RCC 7860 (cell line): ENCODE data around the gene STYXL2.

ENCODE experiments used
- DNase-seq: peaks from one replicate; pipeline ENCODE4 v3.0.0-alpha.2; 2015; ENCODE audit warnings: low spot score
- FAIRE-seq: peaks from 2 replicates; lab custom pipeline; 2012; peaks lifted over from hg19 to GRCh38; lab: Jason Lieb, UNC

The STYXL2 gene

DNA sequence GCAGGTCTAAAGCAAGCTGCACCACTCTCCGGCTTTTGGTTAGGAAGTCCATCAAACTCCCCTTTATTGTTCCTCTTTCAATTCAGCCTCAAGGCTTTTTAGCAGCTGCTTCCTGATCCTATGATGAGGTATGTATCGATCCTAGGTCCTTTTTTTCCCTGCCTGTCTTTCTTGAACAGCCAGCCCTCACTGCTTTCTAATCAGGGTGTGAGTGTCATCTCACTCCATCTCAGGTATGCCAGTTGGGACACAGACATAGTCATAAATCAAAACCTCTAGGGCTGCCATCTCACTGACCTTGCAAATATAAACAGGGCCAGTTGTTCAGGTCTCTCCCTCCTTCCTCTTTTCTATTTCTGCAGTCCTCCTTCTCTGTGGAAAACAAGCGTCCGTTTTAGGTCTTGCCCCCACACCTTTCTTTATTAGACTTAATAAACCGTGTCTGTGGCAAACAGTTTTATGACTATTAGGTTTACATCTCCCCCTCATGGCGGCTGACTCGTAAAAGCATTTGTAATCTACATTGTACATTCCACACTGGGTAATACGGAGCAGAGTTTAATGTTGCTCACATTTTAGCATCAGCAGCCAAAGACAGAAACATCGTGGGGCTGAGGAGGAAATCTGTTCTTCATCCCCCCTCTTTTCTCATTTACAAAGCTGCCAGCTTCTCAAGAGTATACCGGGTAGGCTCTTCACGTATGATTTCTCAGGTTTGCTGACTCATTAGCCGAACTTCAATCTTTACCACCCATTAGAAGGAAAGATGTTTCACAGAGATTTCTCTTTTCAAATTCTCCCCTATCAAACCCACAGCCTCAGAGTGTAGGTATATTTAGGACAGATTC lies 11.6 kb downstream of the STYXL2 start:
- DNase-seq (no peak), FAIRE-seq (no peak)

DNA sequence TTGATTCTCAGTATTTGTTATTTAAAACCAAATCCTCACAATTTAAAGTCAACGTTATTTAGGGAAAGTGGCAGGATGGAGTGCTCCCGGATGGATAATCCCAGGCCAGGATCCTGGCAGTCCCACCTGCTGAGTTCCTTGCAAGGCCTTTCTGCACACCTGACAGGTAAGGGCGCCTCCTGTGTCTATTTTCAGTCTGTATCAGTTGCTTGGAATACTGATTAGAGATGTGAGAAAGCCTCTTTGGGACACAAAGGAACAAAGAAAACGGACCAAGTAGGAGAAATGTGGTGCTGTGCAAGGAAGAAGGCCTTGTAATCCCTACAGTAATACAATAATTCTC lies 12.2 kb downstream of the STYXL2 start:
- DNase-seq = no peak
- no peak for FAIRE-seq

DNA sequence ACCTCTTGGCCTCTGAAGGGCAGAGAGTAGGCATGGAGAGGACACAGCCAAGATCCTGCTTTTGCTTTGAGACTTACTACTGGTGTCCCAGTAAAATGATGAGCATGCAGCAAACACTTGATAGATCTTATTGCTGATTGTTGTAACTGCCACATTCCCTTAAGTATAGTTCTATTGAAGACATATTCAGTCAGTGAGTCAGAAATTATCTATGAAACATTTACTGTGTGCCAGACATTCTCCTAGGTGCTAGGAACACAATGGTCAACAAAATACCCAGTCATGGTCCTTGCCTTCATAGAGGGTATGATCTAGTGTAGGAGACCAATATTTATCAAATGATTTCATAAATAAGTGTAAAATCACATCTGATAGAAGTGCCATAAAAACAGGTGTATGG lies 13.6 kb downstream of the STYXL2 start:
- peak; percentile 54 for DNase-seq
- no peak for FAIRE-seq

DNA sequence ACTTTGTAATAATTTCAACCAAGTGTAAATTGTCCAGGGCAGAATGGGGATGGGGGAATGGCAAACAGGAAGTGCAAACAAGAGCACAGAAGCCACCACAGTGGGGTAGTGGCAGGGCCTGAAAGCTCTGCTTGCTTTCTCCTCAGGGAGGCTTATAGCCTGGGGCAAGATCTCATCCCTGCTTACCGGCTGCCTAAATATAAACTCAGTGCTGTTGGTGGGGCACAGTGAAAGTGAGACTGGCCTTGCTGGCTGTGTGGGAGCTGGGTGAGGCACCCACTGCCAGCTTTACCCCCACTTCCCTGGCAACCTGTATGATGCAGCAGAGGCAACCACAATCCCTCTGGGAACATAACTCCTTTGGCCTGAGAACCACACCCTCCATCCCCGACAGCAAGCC lies 15.2 kb downstream of the STYXL2 start:
- DNase-seq (no peak), FAIRE-seq (no peak)

DNA sequence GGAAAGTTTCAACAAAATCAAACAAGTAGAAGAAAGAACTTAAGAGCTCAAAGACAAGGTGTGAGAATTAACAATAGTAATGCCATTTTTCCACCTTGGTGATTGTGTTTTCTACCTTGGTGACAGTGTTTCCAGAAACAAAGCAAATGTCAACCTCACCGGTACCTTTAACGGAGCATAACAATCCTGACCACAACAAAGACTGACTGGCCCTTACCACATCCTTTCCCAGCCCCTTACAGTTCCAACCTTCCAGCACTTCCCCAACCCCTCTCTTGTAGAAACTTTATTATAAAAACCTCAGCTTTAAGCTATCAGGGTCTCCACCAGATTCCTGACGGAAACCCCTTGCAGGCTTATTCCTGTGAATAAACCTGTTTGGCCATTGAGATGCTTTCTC lies 16.7 kb downstream of the STYXL2 start:
- FAIRE-seq (no peak), DNase-seq (peak; percentile 50)

DNA sequence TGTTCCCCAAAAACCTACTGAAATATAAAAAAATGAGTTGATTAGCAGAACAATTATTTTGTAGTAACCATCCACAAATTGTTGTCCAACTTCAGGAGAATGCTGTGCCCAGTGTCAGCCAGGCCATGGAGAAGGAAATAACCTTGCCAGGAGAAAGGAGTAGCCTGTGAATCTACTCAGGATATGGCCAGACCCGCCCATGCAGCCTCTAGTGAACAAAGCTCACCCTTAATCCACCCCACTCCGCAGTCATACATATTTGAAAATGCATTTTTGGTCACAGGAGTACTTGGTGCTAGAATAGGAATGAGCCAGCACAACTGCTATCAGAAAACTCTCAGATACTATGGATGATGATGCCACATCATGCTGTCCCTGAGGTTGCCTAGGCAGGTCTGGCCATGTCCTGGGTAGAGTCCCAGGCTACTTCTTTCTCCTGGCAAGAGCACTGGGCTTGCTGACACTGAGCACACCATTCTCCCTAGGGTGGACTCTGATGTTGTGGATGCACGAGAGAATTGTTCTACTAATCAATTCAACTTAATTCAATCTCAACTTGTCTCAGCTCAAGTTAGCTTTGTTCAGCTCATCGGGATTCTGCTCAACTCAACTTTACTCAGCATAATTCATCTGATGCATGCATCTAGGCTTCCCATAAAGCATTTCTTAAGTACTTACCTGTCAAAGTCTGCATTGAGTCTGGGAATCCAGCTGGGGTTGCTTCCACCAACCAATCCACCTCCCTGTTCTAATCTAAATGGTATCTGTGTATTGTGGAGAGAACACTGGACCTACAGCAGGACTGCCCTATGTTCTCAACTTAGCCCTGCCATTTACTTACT lies 18.2 kb downstream of the STYXL2 start:
- DNase-seq (no peak), FAIRE-seq (no peak)

DNA sequence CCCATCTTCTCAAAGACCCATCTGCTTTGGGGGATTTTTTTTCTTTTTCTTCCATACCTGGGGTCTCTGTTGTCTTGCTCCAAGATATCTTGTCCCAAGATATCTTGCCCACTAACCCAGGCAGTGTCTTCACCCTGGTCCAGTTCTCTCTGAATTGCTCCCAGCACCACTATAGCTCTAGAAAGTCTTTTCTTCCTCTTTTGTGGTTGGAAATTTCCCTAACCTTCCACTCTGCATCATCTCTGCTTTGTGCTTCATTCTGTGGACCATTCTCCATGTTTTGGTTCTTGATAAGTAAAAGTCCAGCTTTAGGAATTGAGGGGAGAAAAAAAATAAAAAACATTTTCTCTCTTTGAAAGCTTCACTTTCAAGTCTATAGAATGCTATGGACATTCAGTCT lies 20.9 kb downstream of the STYXL2 start:
- DNase-seq = no peak

DNA sequence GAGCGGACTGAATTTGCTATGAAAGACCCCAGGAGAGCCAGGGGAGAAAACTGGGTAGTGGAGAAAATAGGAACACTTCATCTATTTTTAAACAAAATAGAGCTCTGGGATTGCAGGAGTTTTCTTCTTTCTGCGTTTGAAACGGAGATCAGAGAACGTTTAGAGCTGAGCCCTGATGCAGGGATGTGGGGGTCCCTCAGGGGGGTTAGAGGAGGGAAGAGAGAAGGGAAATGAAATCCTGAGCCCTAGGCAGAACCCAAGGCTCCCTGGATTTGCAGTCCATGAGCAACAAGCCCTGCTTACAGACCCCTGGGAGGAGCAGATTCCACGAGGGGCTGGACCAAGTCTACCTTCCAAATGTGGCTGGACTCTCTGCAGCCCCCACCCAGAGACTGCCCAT lies 21.8 kb downstream of the STYXL2 start:
- FAIRE-seq = no peak
- no peak for DNase-seq

More for the DNA sequence above, 20.9 kb downstream of the STYXL2 start:
- FAIRE-seq = no peak

DNA sequence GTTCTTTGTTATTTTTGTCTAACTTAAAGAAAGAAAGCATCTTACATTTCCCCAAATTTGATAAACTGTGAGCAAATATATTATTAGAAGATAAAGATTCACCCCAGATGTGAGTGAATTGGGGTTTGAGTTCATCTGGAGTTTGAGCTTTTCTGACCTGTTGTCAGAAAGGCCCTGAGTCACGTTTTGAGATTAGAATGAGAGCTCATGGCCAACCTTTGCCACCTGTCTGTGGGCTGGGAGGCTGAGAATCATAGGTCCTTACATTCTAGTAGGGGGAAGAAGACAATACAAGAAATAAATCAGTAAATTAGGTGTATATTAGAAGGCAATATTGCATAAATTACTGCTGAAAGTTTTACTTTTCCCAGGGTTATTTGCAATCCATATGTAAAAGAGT lies 22.3 kb downstream of the STYXL2 start:
- no peak for DNase-seq
- FAIRE-seq = no peak

DNA sequence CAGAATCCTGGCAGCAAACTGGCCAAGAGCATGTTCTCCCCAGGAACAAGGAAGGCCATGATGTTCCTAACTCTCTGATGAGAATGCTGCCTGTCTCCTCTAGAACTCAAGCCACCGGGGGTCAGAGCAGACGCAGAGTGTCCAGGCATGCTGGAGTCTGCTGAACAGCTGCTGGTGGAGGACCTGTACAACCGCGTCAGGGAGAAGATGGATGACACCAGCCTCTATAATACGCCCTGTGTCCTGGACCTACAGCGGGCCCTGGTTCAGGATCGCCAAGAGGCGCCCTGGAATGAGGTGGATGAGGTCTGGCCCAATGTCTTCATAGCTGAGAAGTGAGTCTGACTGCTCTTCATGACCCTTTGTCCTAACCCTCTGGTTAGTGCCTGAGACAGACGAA lies 23.4 kb downstream of the STYXL2 start:
- no peak for DNase-seq
- no peak for FAIRE-seq

DNA sequence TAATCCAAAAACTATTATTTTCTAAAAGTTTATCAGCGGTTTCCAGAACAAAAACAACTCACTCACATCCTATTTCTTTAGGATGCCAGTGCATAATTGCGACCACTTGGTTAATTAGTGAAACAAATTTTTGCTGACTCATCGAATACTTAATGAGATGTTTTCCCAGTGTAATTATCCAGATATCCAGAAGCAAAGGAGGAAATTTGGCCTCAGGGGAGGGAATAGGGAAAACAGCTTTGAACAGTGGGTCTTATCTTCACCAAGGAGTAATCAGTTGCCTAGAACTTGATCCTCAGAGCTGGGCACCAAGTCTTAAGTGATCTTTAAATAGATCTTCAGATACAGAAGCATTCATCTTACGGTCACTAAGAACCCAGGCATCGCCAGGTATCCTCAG lies 24.3 kb downstream of the STYXL2 start:
- DNase-seq (no peak), FAIRE-seq (no peak)

DNA sequence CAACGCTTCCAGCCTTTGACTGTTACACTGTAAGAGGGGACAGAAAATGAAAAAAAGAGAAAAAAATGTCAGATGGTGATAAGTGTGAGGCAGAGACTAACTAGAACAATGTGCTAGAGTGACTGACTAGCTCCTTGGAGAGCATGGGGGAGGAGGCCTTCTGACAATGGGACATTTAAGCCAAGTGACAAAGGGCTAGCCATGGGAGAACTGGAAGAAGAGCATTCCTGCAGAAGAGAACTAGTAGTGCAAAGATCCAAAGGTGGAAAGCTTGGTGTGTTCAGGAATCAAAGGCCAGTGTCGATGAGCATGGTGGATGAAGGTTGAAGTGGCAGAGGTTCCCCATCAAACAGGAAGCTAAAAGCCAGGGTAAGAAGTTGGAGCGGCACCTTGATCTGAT lies 25.8 kb downstream of the STYXL2 start:
- FAIRE-seq (no peak), DNase-seq (no peak)

DNA sequence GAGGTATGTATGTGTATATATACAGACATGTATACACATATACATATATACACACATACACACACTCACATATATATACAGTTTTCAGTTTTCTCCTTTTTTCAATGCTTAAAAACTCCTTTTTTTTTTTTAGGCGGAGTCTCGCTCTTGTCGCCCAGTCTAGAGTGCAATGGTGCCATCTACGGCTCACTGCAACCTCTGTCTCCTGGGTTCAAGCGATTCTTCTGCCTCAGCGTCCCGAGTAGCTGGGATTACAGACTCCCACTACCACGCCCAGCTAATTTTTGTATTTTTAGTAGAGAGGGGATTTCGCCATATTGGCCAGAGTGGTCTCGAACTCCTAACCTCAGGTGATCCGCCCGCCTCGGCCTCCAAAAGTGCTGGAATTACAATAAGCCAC lies 27.0 kb downstream of the STYXL2 start:
- DNase-seq (no peak), FAIRE-seq (no peak)

DNA sequence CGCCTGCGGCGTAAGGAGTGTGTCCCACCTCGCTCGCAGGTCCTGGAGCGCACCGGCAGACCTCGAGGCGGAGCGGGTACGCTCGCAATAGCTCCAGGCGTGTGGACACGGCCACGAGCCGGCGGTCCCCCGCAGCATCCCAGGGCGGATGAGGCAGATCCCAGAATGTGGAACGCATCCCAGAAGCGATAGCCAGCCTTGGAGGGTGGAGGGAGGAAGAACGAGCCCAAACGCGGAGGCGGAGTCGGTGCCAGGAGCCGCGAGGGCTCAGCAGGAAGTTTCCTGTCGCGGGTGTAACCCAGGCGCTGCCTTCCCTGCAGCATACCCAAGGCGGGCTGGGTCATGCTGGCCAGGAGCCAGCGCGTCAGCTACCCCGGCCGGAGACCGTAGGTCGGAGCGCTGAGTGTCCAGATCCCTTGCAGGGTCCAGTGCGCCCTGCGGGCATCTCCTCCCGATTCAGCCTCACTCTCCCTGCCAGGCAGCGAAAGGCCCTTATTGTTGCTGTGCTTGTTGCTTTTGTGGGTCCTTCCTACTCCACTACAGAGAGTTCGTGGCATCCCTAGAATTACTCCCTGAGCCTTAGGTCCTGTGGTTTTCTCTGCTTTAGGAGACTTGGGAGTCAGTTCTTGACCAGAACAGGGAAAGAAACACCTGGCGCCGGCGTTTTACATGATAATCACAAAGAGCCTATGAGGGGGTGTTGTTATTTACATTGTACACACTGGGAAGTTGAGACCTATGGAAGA lies 27.7 kb downstream of the STYXL2 start:
- DNase-seq (no peak), FAIRE-seq (no peak)

DNA sequence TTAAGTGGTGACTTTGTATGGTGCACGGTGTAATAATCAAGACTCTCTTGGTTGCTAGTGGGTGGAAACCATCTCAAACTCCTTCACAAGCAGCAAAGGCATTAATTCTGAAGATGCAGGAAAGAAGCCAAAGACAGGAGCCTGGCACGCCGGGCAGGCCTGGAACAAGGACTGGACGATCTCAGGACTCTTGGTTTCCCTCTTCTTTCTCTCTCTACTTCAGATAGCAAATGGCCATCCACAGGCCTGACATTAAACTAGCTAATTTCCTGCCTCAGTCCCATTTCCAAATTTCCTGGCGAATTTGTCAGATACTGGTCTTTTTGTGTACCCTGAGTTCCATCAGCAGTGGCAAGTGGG lies 28.2 kb downstream of the STYXL2 start:
- FAIRE-seq (no peak), DNase-seq (no peak)

DNA sequence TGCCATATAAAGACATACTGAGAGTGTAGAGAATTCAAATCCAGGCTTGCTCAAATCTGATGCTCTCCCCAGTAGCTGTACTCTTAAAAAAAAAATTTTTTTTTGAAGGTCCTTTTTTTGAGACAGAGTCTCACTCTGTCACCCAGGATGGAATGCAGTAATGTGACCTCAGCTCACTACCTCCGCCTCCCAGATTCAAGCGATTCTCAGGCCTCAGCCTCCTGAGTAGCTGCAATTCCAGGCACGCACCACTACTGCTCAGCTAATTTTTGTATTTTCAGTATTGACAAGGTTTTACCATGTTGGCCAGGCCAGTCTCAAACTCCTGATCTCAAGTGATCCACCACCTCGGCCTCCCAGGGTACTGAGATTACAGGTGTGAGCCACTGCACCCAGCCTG lies 28.7 kb downstream of the STYXL2 start:
- no peak for FAIRE-seq
- no peak for DNase-seq

DNA sequence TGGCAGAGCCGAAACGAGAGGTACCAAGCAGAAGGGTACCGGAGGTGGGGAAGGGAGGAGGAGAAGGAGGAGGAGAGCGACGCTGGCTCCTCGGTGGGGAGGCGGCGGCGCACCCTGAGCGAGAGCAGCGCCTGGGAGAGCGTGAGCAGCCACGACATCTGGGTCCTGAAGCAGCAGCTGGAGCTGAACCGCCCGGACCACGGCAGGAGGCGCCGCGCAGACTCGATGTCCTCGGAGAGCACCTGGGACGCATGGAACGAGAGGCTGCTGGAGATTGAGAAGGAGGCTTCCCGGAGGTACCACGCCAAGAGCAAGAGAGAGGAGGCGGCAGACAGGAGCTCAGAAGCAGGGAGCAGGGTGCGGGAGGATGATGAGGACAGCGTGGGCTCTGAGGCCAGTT lies 32.4 kb downstream of the STYXL2 start:
- DNase-seq = no peak

DNA sequence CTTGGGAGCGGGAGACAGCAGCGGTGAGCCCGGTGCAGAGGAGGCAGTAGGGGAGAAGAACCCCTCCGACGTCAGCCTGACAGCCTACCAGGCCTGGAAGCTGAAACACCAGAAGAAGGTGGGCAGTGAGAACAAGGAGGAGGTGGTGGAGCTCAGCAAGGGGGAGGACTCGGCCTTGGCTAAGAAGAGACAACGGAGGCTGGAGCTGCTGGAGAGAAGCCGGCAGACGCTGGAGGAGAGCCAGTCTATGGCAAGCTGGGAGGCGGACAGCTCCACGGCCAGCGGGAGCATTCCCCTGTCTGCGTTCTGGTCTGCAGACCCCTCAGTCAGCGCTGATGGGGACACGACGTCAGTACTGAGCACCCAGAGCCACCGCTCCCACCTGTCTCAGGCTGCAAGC lies 32.9 kb downstream of the STYXL2 start:
- DNase-seq = no peak
- no peak for FAIRE-seq

More for the DNA sequence above, 32.4 kb downstream of the STYXL2 start:
- FAIRE-seq = no peak

DNA sequence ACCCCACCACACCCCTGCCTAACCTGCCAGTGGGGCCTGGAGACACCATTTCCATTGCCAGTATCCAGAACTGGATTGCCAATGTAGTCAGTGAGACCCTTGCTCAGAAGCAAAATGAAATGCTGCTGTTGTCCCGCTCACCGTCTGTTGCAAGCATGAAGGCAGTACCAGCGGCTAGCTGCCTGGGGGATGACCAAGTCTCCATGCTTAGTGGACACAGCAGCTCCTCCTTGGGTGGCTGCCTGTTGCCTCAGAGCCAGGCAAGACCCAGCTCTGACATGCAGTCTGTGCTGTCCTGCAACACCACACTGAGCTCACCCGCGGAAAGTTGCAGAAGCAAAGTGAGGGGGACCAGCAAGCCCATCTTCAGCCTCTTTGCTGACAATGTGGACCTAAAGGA lies 33.4 kb downstream of the STYXL2 start:
- FAIRE-seq = no peak

DNA sequence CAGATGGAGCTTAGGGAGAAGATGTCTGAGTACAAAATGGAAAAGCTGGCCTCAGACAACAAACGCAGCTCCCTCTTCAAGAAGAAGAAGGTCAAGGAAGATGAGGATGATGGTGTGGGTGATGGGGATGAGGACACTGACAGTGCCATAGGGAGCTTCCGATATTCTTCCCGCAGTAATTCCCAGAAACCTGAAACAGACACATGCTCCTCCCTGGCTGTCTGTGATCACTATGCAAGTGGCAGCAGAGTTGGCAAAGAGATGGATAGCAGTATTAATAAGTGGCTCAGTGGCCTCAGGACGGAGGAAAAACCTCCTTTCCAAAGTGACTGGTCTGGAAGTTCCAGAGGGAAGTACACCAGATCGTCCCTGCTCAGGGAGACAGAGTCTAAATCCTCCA lies 33.8 kb downstream of the STYXL2 start:
- FAIRE-seq (no peak), DNase-seq (no peak)

More for the DNA sequence above, 33.4 kb downstream of the STYXL2 start:
- DNase-seq = no peak
